ENCODE measurements around the gene INSM2.

DNA sequence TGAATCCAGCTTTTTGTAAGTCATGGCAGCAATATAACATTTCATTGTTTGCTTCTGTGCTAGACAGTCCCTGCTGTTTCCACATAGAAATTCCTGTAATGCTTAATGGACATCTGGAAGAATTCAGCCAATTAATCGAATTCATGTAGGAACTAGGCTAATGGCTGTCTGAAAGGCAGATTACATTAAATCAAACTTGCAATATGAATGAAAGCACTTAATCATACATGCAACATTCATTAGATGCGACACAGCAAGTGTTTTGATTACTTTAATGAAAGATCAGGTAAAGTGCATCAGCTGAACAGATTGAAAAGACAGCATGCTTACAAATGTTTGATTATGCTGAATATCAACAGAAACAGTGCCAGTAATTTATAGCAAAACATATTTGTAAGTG is 24.1 kb upstream of the INSM2 start:
- no peak for TF ChIP-seq SRF (IDR thresholded peaks at IDR 0.05; ENCODE audit: low read depth)
- TF ChIP-seq, protein P1, sequence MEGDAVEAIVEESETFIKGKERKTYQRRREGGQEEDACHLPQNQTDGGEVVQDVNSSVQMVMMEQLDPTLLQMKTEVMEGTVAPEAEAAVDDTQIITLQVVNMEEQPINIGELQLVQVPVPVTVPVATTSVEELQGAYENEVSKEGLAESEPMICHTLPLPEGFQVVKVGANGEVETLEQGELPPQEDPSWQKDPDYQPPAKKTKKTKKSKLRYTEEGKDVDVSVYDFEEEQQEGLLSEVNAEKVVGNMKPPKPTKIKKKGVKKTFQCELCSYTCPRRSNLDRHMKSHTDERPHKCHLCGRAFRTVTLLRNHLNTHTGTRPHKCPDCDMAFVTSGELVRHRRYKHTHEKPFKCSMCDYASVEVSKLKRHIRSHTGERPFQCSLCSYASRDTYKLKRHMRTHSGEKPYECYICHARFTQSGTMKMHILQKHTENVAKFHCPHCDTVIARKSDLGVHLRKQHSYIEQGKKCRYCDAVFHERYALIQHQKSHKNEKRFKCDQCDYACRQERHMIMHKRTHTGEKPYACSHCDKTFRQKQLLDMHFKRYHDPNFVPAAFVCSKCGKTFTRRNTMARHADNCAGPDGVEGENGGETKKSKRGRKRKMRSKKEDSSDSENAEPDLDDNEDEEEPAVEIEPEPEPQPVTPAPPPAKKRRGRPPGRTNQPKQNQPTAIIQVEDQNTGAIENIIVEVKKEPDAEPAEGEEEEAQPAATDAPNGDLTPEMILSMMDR (IDR thresholded peaks at IDR 0.05 in 2 of 3, conservative IDR thresholded peaks at IDR 0.05 in 1 of 3; ENCODE audit: borderline replicate concordance in 1 of 3, insufficient read depth in 1 of 3, low read depth in 2 of 3, low read length in 2 of 3): no peak
